Central memory CD8-positive, alpha-beta T cell (primary cell): ENCODE data around the gene CNOT11.

Experiments used
- ATAC-seq: fragments of 150-1000 bp; cut with Tn5 transposase; replicated peaks from 2 replicates; pipeline ENCODE4 v1.10.0; 2022; ENCODE audit warnings: mild to moderate bottlenecking, moderate FRiP score, moderate number of reproducible peaks; ENCODE audit not compliant: poor library complexity, severe bottlenecking; ENCODE audit errors: extremely low read depth
- DNase-seq, 2 donors: peaks; one replicate each; pipeline ENCODE4 v3.0.0; 2021; ENCODE audit warnings: low spot score in 2 of 2
- H3K27ac Mint-ChIP-seq: one replicate; pipeline ENCODE4 v1.8.0; 2022; ENCODE audit warnings: low read depth, mild to moderate bottlenecking, moderate library complexity, mixed read lengths
- H3K27me3 Mint-ChIP-seq: one replicate; pipeline ENCODE4 v1.8.0; 2022; ENCODE audit warnings: mixed read lengths
- H3K36me3 Mint-ChIP-seq: one replicate; pipeline ENCODE4 v1.8.0; 2022; ENCODE audit warnings: mild to moderate bottlenecking, moderate library complexity, mixed read lengths; ENCODE audit not compliant: insufficient read depth
- H3K4me1 Mint-ChIP-seq: one replicate; pipeline ENCODE4 v1.8.0; 2022; ENCODE audit warnings: mixed read lengths
- H3K4me3 Mint-ChIP-seq: one replicate; pipeline ENCODE4 v1.8.0; 2022; ENCODE audit warnings: mild to moderate bottlenecking, moderate library complexity, mixed read lengths
- H3K9me3 Mint-ChIP-seq: one replicate; pipeline ENCODE4 v1.8.0; 2022; ENCODE audit warnings: mixed read lengths

Gene CNOT11

GRCh38 chr2:101294861-101295260, 42.2 kb downstream of the CNOT11 start:
- Mint-ChIP-seq H3K27ac (no peak overlapping the region), H3K4me1 (peaks cover 49% of the 10 kb centered on the region), H3K27me3 (no peaks in the 10 kb centered on the region), H3K9me3 (no peaks in the 10 kb centered on the region), H3K4me3 (no peak overlapping the region), H3K36me3 (peaks cover 45% of the 10 kb centered on the region)
- ATAC-seq (no peak), DNase-seq (no peak)

- Mint-ChIP-seq H3K9me3 (no peaks in the 10 kb centered on the region), H3K27me3 (no peaks in the 10 kb centered on the region), H3K4me3 (peak overlapping the region; percentile 1), H3K4me1 (peaks cover 53% of the 10 kb centered on the region), H3K36me3 (peaks cover 41% of the 10 kb centered on the region), H3K27ac (peak overlapping the region; percentile 67)
- no peak for DNase-seq
- ATAC-seq: no peak
These were observed 43.2 kb downstream of the CNOT11 start for GRCh38 chr2:101295895-101296294.

- Mint-ChIP-seq H3K9me3 (no peaks in the 10 kb centered on the region), H3K27ac (peak overlapping the region; percentile 67), H3K4me1 (peaks cover 57% of the 10 kb centered on the region), H3K27me3 (no peaks in the 10 kb centered on the region), H3K4me3 (peak overlapping the region; percentile 1), H3K36me3 (peaks cover 39% of the 10 kb centered on the region)
- ATAC-seq (no peak), DNase-seq (no peak)
These were observed 43.7 kb downstream of the CNOT11 start for GRCh38 chr2:101296371-101296770.

GRCh38 chr2:101297383-101297782, 44.7 kb downstream of the CNOT11 start:
- no peaks in the 10 kb centered on the region for H3K27me3 Mint-ChIP-seq
- no peaks in the 10 kb centered on the region for H3K9me3 Mint-ChIP-seq
- H3K27ac Mint-ChIP-seq: peak overlapping the region; percentile 67
- H3K4me1 Mint-ChIP-seq: peaks cover 67% of the 10 kb centered on the region
- H3K4me3 Mint-ChIP-seq: peak overlapping the region; percentile 59
- peaks cover 41% of the 10 kb centered on the region for H3K36me3 Mint-ChIP-seq
- DNase-seq: no peak
- ATAC-seq: no peak

GRCh38 chr2:101299604-101300003, 46.9 kb downstream of the CNOT11 start:
- peak overlapping the region; percentile 58 for H3K4me3 Mint-ChIP-seq
- H3K4me1 Mint-ChIP-seq: peaks cover 89% of the 10 kb centered on the region
- peaks cover 35% of the 10 kb centered on the region for H3K36me3 Mint-ChIP-seq
- ATAC-seq (no peak), DNase-seq (no peak)
- H3K27me3 Mint-ChIP-seq: no peaks in the 10 kb centered on the region
- peak overlapping the region; percentile 86 for H3K27ac Mint-ChIP-seq
- H3K9me3 Mint-ChIP-seq: no peaks in the 10 kb centered on the region

GRCh38 chr2:101300164-101300563, 47.5 kb downstream of the CNOT11 start:
- Mint-ChIP-seq H3K4me1 (peaks cover 92% of the 10 kb centered on the region), H3K36me3 (peaks cover 31% of the 10 kb centered on the region), H3K27ac (peak overlapping the region; percentile 86), H3K27me3 (no peaks in the 10 kb centered on the region), H3K4me3 (peak overlapping the region; percentile 58), H3K9me3 (no peaks in the 10 kb centered on the region)
- DNase-seq (no peak), ATAC-seq (peak; percentile 22)

GRCh38 chr2:101300836-101301235, 48.1 kb downstream of the CNOT11 start:
- Mint-ChIP-seq H3K4me3 (peak overlapping the region; percentile 52), H3K27ac (peak overlapping the region; percentile 86), H3K4me1 (peaks cover 94% of the 10 kb centered on the region), H3K27me3 (no peaks in the 10 kb centered on the region), H3K36me3 (peaks cover 37% of the 10 kb centered on the region), H3K9me3 (no peaks in the 10 kb centered on the region)
- ATAC-seq (no peak), DNase-seq (no peak)

GRCh38 chr2:101302016-101302415, 49.3 kb downstream of the CNOT11 start:
- DNase-seq (no peak), ATAC-seq (no peak)
- Mint-ChIP-seq H3K9me3 (no peaks in the 10 kb centered on the region), H3K36me3 (peaks cover 40% of the 10 kb centered on the region), H3K4me3 (peak overlapping the region; percentile 52), H3K27ac (peak overlapping the region; percentile 86), H3K27me3 (no peaks in the 10 kb centered on the region), H3K4me1 (peaks cover 91% of the 10 kb centered on the region)

GRCh38 chr2:101303688-101304087, 51.0 kb downstream of the CNOT11 start:
- no peak for ATAC-seq
- DNase-seq: no peak
- Mint-ChIP-seq H3K4me3 (peak overlapping the region; percentile 93), H3K27ac (peak overlapping the region; percentile 65), H3K4me1 (peaks cover 77% of the 10 kb centered on the region), H3K27me3 (no peaks in the 10 kb centered on the region), H3K9me3 (no peaks in the 10 kb centered on the region), H3K36me3 (peaks cover 47% of the 10 kb centered on the region)

GRCh38 chr2:101305035-101305434, 52.3 kb downstream of the CNOT11 start:
- DNase-seq (no peak), ATAC-seq (no peak)
- H3K9me3 Mint-ChIP-seq: no peaks in the 10 kb centered on the region
- H3K4me1 Mint-ChIP-seq: peaks cover 71% of the 10 kb centered on the region
- H3K4me3 Mint-ChIP-seq: peak overlapping the region; percentile 93
- H3K27me3 Mint-ChIP-seq: no peaks in the 10 kb centered on the region
- peaks cover 50% of the 10 kb centered on the region for H3K36me3 Mint-ChIP-seq
- H3K27ac Mint-ChIP-seq: peak overlapping the region; percentile 97

- H3K27ac Mint-ChIP-seq: peak overlapping the region; percentile 97
- ATAC-seq (no peak), DNase-seq (no peak)
- H3K4me1 Mint-ChIP-seq: peaks cover 68% of the 10 kb centered on the region
- H3K27me3 Mint-ChIP-seq: no peaks in the 10 kb centered on the region
- no peaks in the 10 kb centered on the region for H3K9me3 Mint-ChIP-seq
- H3K36me3 Mint-ChIP-seq: peaks cover 50% of the 10 kb centered on the region
- H3K4me3 Mint-ChIP-seq: peak overlapping the region; percentile 93
These were observed 52.9 kb downstream of the CNOT11 start for GRCh38 chr2:101305492-101306078.

- Mint-ChIP-seq H3K36me3 (peaks cover 53% of the 10 kb centered on the region), H3K27ac (peak overlapping the region; percentile 97), H3K4me1 (peaks cover 68% of the 10 kb centered on the region), H3K27me3 (no peaks in the 10 kb centered on the region), H3K4me3 (peak overlapping the region; percentile 93), H3K9me3 (no peaks in the 10 kb centered on the region)
- DNase-seq: no peak
- no peak for ATAC-seq
These were observed 53.7 kb downstream of the CNOT11 start for GRCh38 chr2:101306410-101306809.

GRCh38 chr2:101307503-101307902, 54.8 kb downstream of the CNOT11 start:
- ATAC-seq (no peak), DNase-seq (no peak)
- H3K9me3 Mint-ChIP-seq: no peaks in the 10 kb centered on the region
- H3K4me1 Mint-ChIP-seq: peaks cover 66% of the 10 kb centered on the region
- peaks cover 45% of the 10 kb centered on the region for H3K36me3 Mint-ChIP-seq
- H3K27me3 Mint-ChIP-seq: no peaks in the 10 kb centered on the region
- H3K4me3 Mint-ChIP-seq: peak overlapping the region; percentile 93
- peak overlapping the region; percentile 97 for H3K27ac Mint-ChIP-seq
